Measurements from ENCODE around the gene GJC2. TPM values are rescaled to one million over a fixed set of nuclear protein-coding genes. Genes with fewer than 3 reads are reported as not detected.
"Not testable (repeated sequence)": the region's sequence is repeated elsewhere in the genome, so short reads cannot be mapped to it uniquely, and the experiment has no call there.

Gene GJC2
- total RNA-seq, 1 donor = 0.84 TPM

- Histone ChIP-seq H3K4me1 (ENCODE audit: insufficient read depth, low read length) (peaks cover 27% of the 10 kb centered on the region), H3K27me3 (ENCODE audit: insufficient read depth, low read length) (no peaks in the 10 kb centered on the region), H3K9me3 (ENCODE audit: low read depth, low read length) (no peaks in the 10 kb centered on the region), H3K4me3 (ENCODE audit: low read length) (peak within 1 kb of the TSS; percentile 63)
Measured at GRCh38 chr1:228109073-228109961, 40.4 kb upstream of the GJC2 start, which contains the start of gene MRPL55. Gene MRPL55 (minus strand): TSS chr1:228109299. CDS start chr1:228108260, 1,039 bp downstream.

DNA sequence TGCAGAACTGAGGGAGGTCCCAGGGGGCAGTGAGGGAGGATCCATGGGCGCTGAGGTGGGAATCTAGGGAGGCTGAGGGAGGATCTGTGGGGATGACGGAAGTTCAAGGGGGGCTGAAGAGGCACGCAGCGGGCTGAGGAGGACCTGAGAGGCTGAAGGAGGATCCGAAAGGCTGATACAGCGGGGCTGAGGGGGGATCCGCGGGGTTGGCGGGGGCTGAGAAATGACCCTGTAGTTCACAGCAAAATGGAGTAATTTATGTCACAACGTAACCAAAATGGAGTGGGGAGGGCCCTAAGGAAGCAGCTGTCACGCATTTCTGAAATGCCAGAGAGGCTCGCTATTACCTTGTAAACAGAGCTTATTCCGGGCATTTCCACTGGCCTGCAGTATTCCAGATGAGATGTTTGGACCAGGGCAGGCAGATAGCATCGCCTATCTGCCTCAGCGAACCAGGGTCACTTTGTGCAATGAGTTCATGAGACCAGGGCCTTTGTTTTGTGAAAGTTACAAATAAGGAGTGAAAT is 39.7 kb upstream of the GJC2 start:
- Histone ChIP-seq H3K27me3 (ENCODE audit: insufficient read depth, low read length) (no peaks in the 10 kb centered on the region), H3K4me3 (ENCODE audit: low read length) (peak overlapping the region; percentile 63), H3K9me3 (ENCODE audit: low read depth, low read length) (no peaks in the 10 kb centered on the region), H3K4me1 (ENCODE audit: insufficient read depth, low read length) (peaks cover 23% of the 10 kb centered on the region)

GRCh38 chr1:228110556-228110955 is 39.2 kb upstream of the GJC2 start:
- peaks cover 23% of the 10 kb centered on the region for H3K4me1 ChIP-seq (ENCODE audit: insufficient read depth, low read length)
- no peak overlapping the region for H3K4me3 ChIP-seq (ENCODE audit: low read length)
- H3K9me3 ChIP-seq (ENCODE audit: low read depth, low read length) = no peaks in the 10 kb centered on the region
- H3K27me3 ChIP-seq (ENCODE audit: insufficient read depth, low read length) = no peaks in the 10 kb centered on the region

DNA sequence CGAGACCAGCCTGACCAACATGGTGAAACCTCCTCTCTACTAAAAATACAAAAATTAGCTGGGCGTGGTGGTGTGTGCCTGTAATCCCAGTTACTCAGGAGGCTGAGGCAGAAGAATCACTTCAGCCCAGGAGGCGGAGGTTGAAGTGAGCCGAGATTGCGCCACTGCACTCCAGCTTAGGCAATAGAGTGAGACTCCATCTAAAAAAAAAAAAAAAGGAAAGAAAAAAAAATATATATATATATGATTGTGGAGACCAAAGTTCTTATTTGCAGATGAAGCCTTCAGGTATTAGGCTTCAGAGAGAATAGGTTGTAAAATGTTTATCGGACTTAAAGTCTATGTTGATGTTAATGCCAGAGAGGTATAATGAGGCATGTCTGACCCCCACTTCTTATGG is 38.4 kb upstream of the GJC2 start:
- not testable (repeated sequence) for H3K9me3 ChIP-seq (ENCODE audit: low read depth, low read length); H3K4me3 ChIP-seq (ENCODE audit: low read length); H3K27me3 ChIP-seq (ENCODE audit: insufficient read depth, low read length)
- H3K4me1 ChIP-seq (ENCODE audit: insufficient read depth, low read length) = peaks cover 23% of the 10 kb centered on the region

- Histone ChIP-seq H3K4me3 (ENCODE audit: low read length) (no peak overlapping the region), H3K9me3 (ENCODE audit: low read depth, low read length) (no peaks in the 10 kb centered on the region), H3K27me3 (ENCODE audit: insufficient read depth, low read length) (no peaks in the 10 kb centered on the region), H3K4me1 (ENCODE audit: insufficient read depth, low read length) (peaks cover 23% of the 10 kb centered on the region)
Measured at GRCh38 chr1:228112167-228112566, 37.6 kb upstream of the GJC2 start.

DNA sequence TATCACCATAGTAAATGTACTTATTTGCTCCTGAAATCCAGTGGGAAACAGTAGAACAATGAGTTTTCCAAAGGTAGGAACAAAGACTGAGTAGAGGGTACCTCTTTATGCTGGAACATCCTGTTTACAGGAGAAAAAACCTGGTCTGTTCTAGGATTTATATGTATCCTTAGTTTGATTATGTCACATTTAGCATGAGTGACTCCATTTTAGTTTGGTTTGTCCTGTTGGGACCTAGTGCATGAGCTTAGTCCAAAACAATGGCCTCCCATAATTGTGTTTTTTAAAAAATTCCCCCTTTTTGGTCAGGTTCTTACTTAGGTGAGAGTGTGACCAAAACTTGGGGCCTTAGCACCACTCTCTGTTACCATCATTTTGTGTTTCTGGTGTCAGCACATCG is 37.1 kb upstream of the GJC2 start:
- Histone ChIP-seq H3K4me3 (ENCODE audit: low read length) (no peak overlapping the region), H3K9me3 (ENCODE audit: low read depth, low read length) (no peaks in the 10 kb centered on the region), H3K27me3 (ENCODE audit: insufficient read depth, low read length) (no peaks in the 10 kb centered on the region), H3K4me1 (ENCODE audit: insufficient read depth, low read length) (peaks cover 21% of the 10 kb centered on the region)

DNA sequence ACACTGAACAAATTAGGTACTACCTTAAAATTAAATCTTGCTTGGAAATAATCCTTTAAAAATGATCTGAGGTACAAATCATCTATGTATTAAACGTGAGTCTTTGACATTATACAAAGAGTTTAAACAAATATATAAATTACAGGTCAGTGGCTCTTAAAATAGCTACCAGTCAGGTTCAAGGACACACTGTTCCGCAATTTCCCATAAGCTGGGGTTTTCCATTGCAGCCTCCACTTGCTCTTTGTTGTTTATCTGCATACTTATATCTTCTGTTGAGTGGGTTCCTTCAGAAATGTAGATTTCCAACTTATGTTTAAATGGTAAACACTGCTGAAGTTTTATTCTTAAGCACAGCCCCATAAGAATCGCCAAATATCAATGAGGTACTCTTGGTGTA is 34.9 kb upstream of the GJC2 start:
- no peaks in the 10 kb centered on the region for H3K27me3 ChIP-seq (ENCODE audit: insufficient read depth, low read length)
- H3K4me3 ChIP-seq (ENCODE audit: low read length) = no peak overlapping the region
- peaks cover 4% of the 10 kb centered on the region for H3K4me1 ChIP-seq (ENCODE audit: insufficient read depth, low read length)
- H3K9me3 ChIP-seq (ENCODE audit: low read depth, low read length) = no peaks in the 10 kb centered on the region

GRCh38 chr1:228117335-228117734 is 32.4 kb upstream of the GJC2 start:
- Histone ChIP-seq H3K4me1 (ENCODE audit: insufficient read depth, low read length) (no peaks in the 10 kb centered on the region), H3K9me3 (ENCODE audit: low read depth, low read length) (no peaks in the 10 kb centered on the region), H3K4me3 (ENCODE audit: low read length) (no peak overlapping the region), H3K27me3 (ENCODE audit: insufficient read depth, low read length) (no peaks in the 10 kb centered on the region)

DNA sequence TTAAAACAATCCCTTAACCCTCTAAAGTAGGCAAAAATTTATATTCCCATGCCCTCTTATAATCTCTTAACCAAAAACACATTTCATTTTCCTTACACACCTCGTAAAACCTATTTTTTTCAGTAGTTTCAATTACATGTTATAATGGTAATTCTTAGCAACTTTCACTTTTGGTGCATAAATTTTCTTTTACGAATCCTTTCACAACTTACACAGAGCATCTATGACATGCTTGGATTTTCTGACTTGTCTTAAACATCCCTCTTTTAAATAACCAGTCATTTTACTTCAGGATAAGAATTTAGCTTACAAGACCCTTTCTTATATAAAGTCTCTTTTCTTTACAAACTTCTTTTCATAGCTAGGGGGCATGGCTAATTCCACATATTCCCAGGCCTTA is 31.7 kb upstream of the GJC2 start:
- no peak overlapping the region for H3K4me3 ChIP-seq (ENCODE audit: low read length)
- no peaks in the 10 kb centered on the region for H3K27me3 ChIP-seq (ENCODE audit: insufficient read depth, low read length)
- no peaks in the 10 kb centered on the region for H3K9me3 ChIP-seq (ENCODE audit: low read depth, low read length)
- no peaks in the 10 kb centered on the region for H3K4me1 ChIP-seq (ENCODE audit: insufficient read depth, low read length)

GRCh38 chr1:228120351-228120750 is 29.4 kb upstream of the GJC2 start:
- Histone ChIP-seq H3K27me3 (ENCODE audit: insufficient read depth, low read length) (no peaks in the 10 kb centered on the region), H3K9me3 (ENCODE audit: low read depth, low read length) (no peaks in the 10 kb centered on the region), H3K4me3 (ENCODE audit: low read length) (no peak overlapping the region), H3K4me1 (ENCODE audit: insufficient read depth, low read length) (no peaks in the 10 kb centered on the region)

GRCh38 chr1:228120857-228121489 is 28.8 kb upstream of the GJC2 start:
- H3K4me1 ChIP-seq (ENCODE audit: insufficient read depth, low read length) = no peaks in the 10 kb centered on the region
- H3K4me3 ChIP-seq (ENCODE audit: low read length) = no peak overlapping the region
- H3K9me3 ChIP-seq (ENCODE audit: low read depth, low read length) = no peaks in the 10 kb centered on the region
- H3K27me3 ChIP-seq (ENCODE audit: insufficient read depth, low read length) = no peaks in the 10 kb centered on the region

DNA sequence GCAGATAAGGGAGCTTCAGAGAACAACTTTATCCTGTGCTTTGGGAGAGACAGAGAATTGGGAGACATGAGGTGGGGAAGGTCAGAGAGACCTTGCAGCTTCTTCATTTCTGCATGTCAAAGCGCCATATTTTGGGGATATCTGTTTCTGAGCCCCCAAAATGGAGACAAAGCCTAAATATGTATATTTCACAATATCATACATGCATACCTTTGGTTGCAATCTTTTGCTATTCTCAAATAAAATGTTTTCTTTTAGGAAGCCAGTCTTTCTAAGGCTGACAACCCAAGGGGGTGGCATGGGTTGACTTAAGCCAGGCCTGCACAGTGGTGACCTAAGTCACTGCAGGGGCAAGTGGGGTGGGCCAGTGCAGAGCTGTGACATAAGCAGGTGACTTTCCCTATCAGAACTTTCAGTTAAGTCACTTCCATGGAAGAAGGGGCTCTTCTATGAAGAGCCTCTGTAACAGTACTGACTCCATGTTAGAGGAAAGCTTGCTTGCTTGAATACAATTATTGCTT is 26.7 kb upstream of the GJC2 start:
- no peak overlapping the region for H3K4me3 ChIP-seq (ENCODE audit: low read length)
- H3K4me1 ChIP-seq (ENCODE audit: insufficient read depth, low read length) = no peaks in the 10 kb centered on the region
- no peaks in the 10 kb centered on the region for H3K27me3 ChIP-seq (ENCODE audit: insufficient read depth, low read length)
- H3K9me3 ChIP-seq (ENCODE audit: low read depth, low read length) = no peaks in the 10 kb centered on the region

GRCh38 chr1:228123505-228123904 is 26.2 kb upstream of the GJC2 start:
- H3K4me3 ChIP-seq (ENCODE audit: low read length) = no peak overlapping the region
- no peaks in the 10 kb centered on the region for H3K27me3 ChIP-seq (ENCODE audit: insufficient read depth, low read length)
- no peaks in the 10 kb centered on the region for H3K9me3 ChIP-seq (ENCODE audit: low read depth, low read length)
- no peaks in the 10 kb centered on the region for H3K4me1 ChIP-seq (ENCODE audit: insufficient read depth, low read length)

DNA sequence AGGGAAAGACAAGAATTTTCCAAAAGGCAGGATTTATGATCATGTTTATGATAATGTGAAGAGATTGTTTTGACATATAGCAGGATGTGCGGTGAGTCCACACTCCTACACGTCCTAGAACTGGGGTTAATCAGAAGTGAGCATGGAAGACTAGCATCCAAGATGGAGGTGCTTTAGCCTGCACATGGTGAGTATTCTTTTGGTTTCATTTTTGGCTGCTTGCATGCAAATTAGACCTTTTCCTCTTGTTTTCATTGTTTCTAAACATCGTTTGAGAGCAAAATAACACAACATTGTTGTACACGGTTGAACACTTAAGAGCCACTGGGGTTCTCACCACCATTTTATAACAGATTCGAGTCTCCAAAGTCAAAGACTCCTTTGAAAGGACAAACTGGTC is 24.5 kb upstream of the GJC2 start:
- Histone ChIP-seq H3K27me3 (ENCODE audit: insufficient read depth, low read length) (no peaks in the 10 kb centered on the region), H3K4me3 (ENCODE audit: low read length) (no peak overlapping the region), H3K4me1 (ENCODE audit: insufficient read depth, low read length) (no peaks in the 10 kb centered on the region), H3K9me3 (ENCODE audit: low read depth, low read length) (no peaks in the 10 kb centered on the region)

GRCh38 chr1:228131766-228132165 is 18.0 kb upstream of the GJC2 start:
- Histone ChIP-seq H3K27me3 (ENCODE audit: insufficient read depth, low read length) (no peaks in the 10 kb centered on the region), H3K4me3 (ENCODE audit: low read length) (no peak overlapping the region)

More at GRCh38 chr1:228131766-228132165, 18.0 kb upstream of the GJC2 start:
- Histone ChIP-seq H3K9me3 (ENCODE audit: low read depth, low read length) (no peaks in the 10 kb centered on the region), H3K4me1 (ENCODE audit: insufficient read depth, low read length) (peaks cover 6% of the 10 kb centered on the region)

All from mononuclear cell (primary cell).